ENCODE measurements around the gene C2CD5.
"Not testable (repeated sequence)": the region's sequence is repeated elsewhere in the genome, so short reads cannot be mapped to it uniquely, and the experiment has no call there.

The C2CD5 gene

DNA sequence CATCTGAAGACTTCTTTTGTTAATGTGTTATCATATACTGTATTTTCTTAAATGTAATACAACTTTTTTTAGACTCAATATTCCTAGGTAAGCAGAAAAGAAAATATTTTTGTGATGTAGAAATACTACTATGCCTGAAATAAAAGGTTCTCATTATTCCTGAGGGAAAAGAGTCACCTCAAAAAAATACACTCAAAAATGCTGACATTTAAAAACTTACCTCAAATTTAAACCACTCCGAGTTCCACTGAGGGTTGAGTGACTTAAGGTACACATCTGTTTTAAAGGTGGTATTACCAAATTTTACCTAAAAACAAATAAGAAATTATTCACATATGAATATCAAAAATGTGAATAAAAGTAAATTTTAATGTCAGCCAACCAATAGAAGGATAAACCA is 9.3 kb downstream of the C2CD5 start:
- no peak for DNase-seq

DNA sequence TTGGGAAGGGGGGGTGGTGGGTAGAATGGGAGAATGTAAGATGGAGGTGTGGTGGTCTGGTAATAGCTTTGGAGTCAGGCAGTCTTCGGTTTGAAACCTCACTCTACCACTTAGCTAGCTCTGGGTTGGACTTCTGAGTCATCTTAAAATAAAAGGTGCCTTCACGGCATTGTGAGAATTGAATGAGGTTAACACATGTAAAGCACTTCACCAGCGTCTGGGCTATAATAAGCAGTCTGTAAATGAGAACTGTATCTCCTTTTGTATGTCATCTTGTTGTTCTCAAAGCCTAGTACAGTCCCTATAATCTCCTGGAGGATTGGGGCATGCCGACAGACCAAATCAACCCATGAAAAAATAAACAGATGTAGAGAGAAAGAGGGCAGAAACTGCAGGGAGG is 11.2 kb downstream of the C2CD5 start:
- no peak for DNase-seq

DNA sequence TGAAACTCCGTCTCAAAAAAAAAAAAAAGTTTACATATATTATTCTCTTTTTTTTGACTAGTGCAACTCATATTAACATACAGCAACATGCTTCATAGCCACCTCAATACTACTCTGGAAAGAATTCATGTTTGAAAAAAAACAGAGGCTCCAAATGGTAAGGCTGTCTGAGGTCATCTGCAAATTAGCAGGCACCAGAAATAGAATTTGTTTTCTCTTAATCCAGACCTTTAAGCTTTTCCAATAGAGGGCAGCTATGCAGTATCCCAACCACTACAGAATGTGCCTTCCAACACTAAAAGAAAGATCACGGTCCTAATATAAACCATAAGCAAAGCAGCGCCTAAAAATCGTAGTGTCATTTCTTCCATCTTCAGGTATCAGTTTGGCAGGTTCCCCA is 12.0 kb downstream of the C2CD5 start:
- no peak for DNase-seq

DNA sequence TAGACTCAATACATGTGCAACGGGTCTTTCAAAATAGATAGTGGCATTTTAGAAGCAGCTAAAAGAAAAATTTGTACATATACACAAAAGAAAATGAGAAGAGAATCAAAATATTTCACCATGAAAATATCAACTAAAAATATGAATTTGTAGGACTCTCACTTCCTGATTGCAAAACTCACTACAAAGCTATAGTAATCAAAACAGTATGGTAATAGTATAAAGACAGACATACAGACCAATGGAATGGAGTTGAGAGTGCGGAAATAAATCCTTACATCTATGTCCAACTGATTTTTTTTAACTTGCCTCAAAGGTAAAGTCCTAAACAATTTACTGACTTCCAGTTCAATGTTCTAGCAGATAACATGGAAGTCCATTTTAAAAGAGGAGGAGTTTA is 13.1 kb downstream of the C2CD5 start:
- no peak for DNase-seq

DNA sequence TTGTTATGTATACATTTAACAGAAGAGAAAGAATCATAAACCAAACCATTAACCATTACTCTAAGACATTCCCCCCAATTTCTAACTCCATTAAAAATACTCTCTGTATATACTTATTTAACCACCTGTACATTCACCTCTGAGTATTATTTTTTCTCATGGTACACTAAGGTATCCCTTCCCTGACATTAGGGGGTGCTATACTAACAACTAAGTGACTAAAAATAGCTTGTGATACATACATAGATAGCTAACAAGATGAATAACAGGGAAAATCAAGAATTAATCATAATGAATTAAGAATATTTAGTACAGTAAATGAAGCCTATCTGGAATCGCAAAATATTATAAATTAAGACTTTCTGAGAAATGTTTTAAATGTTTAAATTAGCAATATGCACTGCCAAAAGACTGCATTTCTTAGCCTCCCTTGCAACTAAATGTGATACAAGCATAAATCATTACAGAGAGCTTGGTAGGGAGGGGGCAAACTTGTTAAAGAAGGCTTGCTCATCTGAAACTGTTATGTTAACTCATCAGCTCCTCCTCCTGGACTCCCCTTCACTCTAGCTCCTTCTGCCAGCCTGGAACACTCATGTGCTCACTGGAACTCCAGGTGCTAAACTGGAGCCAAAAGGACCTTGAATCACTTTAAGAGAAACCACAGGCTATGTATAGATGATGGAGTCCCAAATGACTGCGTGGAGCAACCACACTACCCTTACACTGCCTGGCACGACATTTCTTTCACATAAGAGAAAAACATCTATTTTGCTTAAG is 14.9 kb downstream of the C2CD5 start:
- DNase-seq: no peak

DNA sequence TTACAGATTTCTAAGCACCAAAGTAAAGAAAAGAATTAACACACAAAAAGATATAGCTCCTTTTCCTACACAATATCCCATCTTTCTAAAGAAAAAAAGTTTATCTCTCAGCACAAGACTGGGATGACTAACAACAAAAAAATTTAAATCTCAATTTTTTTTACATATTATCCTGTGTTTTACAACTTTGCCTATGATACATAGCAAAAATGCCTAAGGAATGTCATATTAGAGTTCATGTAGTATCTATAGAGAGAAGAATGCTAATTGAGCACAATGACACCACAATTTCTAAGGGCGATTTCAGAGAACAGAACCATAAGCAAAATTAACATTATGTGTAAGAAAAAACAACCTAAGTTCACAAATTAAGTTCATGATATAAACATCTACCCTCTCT is 16.3 kb downstream of the C2CD5 start:
- no peak for DNase-seq

DNA sequence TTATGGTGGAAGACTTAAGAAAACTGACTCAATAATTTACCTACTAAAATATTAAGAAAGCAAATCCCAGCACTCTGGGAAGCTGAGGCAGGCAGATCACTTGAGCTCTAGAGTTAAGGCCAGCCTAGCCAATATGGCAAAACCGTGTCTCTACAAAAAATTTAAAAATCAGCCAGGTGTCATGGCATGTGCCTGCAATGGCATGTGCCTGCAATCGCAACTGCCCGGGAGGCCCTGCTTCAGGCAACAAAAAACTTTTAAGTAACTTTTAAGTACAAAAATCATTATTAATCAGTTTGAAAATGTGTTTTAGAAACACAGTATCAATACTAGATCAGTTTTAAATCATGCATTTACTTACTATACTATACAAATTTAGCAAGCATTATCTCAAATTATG is 17.5 kb downstream of the C2CD5 start:
- no peak for DNase-seq

DNA sequence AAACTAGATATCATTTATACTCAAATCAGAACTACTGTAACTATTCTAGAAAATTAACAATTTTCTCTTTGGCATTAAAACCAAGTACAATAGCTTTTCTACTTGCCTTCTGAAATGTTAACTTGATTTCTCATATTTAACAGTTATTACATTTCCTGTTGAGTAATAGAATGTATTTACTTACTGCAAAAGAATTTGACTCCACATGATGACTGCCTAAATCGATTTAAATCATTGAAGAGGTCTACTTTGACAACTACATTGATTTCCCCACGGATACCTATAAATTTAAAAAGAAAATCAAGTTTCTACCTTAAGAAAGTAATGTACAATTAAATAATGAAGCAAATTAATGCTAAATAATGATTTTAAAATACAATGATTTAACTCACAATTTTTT is 18.9 kb downstream of the C2CD5 start:
- DNase-seq: no peak

DNA sequence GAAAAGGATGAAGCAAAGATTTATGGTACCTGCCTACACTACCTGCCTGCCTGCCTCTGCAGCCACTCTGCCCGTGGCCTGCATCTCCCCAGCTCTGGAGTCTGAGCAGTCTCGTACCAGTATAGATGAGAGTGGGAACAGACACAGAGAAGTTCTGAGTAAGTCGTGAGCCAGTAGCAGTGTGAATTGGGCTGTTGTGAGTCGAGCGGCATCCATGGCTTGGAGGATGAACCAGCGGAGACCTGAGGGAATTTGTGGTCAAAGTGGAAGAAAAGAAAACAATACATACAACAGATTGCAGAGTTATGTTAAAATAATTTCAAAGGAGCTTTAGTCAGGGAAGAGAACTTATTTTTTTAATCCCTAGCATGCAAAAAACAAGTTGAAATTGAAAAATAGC is 25.3 kb downstream of the C2CD5 start:
- DNase-seq: no peak

DNA sequence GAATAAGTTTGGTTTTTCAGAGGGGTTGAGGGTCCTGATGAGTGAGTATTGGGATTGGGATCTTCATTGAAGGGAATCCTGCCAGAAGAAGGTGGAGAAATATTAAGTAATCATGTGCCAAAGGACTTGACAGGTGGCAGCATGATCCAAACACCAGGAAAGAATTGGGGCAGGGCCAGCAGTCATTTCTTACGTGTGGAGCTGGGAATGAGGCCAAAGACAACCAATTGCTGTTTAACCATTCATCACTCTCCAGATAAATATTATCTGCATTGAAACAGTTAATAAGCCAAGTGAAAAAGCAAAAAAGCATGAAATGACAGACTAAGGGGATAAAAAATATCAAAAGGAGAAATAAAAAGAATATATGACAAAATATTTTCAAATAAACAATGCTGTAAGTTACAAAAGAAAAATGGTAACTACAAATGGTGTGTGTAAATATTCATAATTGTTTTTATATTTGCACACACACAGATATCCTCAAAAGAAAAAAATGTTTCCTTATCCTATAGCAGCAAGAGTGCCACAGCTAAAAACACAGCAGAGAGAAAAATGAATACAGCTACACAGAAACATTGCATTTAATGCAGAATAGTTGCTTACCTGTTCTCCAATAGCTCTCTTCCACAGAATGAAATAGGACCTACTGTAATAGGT is 26.2 kb downstream of the C2CD5 start:
- DNase-seq: no peak

DNA sequence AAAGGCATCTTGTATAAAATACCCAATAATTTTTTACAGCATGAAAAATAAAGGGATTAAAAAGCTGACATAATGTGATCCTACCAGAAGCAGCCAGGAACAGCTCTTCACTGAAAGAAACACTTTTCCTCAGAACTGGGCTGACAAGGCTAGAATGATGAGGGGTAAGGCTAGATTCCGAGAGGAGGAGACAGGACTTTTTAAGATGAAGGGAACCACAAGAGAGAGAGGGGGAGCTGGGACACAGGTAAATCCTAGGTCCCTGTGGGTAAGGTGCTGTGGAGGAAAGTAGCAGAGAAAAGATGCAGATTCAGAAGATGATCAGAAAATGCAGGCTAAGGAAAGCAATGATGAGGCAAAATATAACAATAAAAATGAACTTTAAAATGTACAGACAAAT is 29.5 kb downstream of the C2CD5 start:
- DNase-seq: no peak

DNA sequence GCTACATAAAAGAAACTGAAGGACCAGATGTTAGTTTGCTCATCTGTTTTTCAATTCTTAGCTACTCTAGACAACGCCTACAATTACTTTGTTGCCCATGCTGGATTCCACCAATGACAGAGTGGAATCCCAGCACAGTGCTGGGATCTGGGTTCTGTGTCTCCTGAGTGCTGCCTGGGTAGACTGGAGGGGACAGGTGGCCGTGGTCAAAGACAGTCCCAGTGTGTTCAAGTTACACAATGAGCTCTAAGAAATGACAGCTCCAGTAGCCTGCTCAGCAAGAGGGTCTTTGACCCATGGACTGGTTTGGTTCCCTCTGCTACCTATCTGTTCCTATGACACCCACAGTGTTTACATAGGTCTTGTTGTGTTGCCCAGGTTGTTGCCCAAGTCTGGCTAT is 38.5 kb downstream of the C2CD5 start:
- DNase-seq: no peak

DNA sequence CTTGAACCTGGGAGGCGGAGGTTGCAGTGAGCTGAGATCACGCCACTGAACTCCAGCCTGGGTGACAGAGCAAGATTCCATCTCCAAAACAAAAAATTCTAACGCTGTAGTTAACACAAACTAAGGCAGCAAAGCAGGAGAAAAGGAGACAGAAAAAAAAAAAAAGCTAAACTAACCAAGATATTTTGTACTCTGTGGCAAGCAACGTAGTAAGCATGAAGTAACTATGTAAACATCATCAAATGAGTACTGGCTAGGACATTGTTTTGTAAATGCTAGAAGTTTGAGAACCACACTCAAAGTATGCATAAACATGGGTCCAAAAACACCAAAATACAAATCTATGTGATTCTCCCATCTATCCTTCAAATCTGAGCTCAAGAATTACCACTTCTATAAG is 44.2 kb downstream of the C2CD5 start:
- no peak for DNase-seq

DNA sequence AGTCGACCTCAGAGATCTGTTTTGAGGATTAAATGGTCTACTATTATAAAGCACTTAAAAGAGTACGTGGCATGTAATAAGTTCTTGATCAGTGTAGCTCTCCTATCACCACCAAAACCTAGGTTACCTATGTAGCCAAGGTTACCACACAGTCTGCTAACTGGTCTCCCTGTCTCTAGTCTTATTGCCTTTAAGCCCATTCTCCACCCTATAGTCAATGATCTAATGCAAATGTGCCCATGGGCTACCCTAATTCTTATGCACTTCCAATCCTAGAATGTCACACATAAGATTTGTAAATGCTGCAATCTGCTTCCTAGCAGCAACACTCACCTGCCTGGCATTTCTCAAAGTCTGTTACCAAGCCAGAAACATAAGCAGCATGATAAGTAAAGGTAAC is 44.9 kb downstream of the C2CD5 start:
- no peak for DNase-seq

DNA sequence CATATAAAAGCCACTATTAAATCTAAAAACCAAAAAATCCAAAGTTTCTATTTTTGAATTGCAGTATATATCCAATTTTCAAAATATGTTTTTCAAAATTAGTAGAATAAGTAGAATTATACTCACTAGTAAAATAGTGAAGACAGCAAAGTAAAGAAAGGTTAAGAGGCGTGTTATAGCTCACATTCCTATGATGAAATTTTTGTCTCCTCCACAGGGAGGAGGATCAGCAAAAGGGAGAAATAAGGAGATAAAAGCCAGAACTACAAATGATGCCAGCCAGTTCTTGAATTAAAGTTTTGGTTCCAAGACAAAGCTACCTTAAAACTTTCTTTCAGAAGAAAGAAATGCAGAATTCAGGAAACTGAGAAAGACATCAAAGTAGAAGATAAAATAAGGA is 50.0 kb downstream of the C2CD5 start:
- DNase-seq: no peak

DNA sequence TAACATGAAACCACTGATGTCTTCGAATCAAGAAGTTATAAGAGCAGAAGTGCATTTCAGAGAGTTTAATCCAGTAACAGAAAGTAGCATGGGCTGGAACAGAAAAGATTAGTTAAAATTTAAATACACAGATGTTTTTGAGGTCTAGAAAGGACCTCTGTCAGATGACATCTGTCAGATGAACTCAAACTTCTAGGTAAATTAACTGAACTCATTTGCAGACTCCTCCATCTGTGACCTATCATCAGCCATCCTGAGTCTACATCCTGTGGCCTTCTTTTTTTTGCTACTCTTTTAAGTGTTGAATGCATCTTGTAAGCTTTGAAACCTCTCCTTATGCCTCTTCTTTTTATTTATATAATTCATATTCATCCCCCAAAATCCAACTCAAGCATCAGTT is 53.3 kb downstream of the C2CD5 start:
- no peak for DNase-seq

DNA sequence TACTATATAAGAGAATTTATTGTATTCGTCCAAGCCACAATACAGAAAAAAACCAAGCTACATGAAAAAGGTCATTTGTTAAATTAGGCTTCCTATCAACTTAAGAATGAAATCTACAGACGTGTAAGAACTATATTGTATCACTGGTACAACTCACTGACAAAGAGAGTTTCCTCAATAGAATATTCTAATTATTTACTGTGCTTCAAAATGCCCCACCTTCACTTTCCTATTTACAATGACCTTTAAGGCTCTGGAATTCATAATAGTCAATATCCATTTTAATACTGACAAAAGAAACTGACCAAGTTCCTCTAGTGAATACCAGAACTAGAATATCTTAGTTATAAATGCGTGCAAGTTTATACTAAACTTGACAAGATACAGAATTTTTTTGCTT is 55.9 kb downstream of the C2CD5 start:
- DNase-seq: no peak

DNA sequence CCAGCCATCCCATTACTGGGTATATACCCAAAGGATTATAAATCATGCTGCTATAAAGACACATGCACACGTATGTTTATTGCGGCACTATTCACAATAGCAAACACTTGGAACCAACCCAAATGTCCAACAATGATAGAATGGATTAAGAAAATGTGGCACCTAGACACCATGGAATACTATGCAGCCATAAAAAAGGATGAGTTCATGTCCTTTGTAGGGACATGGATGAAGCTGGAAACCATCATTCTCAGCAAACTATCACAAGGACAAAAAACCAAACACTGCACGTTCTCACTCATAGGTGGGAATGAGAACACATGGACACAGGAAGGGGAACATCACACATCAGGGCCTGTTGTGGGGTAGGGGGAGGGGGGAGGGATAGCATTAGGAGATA is 56.7 kb downstream of the C2CD5 start:
- DNase-seq: not testable (repeated sequence)

DNA sequence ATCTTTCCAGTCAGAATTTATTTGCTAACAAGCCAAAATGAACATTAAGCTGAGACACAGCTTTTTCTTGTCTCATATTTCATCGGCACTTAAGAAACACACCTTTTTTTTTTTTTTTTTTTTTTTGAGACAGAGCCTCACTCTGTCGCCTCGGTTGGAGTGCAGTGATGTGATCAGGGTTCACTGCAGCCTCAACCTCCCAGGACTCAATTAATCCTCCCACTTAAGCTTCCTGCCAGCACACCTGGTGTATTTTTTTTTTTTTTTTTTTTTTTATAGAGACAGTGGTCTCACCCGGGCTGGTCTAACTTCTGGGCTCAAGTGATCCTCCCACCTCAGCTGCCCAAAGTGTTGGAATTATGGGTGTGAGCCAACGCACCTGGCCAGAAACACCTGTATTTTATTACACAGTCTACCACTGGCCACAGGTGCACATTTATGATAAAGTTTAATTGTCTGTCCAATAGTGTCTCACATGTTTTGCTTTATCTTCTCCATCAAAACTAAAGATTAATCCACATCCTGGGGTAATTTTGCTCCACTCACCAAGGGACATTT is 62.7 kb downstream of the C2CD5 start:
- DNase-seq: no peak

DNA sequence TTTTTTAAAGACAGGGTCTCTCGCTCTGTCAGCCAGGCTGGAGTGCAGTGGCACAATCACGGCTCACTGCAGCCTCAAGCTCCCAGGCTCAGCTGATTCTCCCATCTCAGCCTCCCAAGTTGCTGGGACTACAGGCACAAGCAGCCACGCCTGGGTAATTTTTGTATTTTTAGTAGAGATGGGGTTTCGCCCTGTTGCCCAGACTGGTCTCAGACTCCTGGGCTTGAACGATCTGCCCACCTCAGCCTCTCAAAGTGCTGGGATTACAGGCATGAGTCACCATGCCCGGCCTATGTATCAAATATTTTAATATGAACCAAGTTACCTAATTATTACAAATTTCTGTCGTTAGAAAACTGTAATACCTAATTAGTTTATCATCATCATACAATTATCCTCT is 63.5 kb downstream of the C2CD5 start:
- DNase-seq: not testable (repeated sequence)

DNA sequence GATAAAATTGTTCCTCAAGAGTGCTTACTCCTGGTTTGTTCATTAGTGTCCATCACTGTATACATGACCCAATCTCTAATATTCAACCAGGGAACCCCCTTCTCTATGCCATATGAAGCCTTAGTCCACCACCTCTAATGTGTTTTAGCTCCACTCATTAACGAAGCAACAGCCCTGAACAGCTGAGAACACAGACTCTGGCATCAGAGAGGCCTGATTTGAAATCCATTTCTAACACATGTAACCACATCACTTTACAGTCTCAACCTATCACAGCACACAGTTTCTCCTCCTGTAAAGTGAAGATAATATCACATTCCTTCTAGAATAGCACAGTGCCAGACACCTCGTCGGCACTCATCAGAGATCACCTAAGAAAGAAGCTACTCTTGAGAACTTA is 64.3 kb downstream of the C2CD5 start:
- no peak for DNase-seq

DNA sequence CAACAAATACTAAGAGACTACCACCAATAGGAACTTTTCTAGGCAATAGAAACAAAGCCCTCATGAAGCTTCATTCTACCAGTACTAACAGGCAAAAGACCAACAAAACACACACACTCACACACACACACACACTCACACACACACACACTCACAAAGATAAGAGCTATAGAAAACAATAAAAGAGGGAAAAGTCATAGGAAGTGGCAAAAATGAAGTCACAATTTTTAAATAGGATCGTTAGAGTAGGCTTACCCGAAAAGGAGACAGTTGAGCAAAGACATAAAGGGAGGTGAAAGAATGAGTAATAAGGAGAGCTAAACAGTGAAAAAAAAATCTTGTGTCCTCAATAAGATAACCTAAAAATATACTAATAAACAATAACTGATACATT is 66.5 kb downstream of the C2CD5 start:
- no peak for DNase-seq

DNA sequence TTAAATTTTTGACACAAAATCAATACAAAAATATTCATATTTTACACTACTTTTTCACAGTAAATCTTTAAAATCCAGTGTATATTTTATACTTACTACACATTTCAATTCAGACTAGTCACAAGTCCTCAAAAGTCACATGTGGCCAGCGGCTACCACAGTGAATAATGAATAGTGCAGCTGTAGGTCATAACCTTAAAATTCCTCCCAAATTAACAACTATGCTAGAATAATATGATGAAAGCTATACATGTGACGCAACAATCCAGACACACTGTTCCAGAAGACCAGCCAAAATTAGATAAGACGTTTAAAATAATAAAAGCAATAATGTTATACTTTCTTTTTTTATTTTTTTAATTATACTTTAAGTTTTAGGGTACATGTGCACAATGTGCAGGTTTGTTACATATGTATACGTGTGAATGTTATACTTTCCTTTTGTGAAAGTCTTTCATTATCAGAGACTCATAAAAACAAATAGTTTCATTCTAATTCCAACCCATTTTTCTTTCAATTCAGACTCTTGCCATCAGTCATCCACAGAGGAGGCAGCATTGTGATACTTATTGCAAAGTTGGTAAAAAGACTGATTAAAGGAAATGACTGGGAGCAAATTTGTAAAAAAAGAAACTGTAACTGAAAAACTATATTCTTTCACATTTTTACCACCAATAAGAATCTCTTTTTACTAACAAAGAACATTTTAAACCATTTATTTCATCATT is 67.0 kb downstream of the C2CD5 start:
- no peak for DNase-seq

DNA sequence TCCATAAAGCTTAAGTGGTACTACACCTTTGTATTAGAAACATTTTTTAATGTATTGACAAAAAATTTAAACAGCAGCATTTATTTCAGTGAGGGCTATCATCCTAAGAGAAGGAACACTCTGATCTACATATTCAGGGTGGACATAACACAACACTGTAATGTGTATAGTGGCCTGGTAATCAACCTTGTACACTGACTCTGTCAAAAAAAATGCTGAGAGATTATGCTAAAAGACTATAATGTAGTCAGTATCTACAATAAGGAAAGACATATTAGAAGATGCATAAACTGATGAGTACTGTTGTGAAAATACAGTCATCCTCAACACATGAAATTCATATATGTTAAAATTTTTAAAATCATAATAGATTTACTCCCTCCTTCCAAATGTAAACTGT is 68.2 kb downstream of the C2CD5 start:
- DNase-seq: no peak
